ENCODE results near the gene IP6K3. TPM values are rescaled to one million over a fixed set of nuclear protein-coding genes. Genes with fewer than 3 reads are reported as not detected.

The IP6K3 gene
- total and polyA plus RNA-seq, 2 donors (not counting 1 experiment from before 2014, with no cell fraction given), result not detected

DNA sequence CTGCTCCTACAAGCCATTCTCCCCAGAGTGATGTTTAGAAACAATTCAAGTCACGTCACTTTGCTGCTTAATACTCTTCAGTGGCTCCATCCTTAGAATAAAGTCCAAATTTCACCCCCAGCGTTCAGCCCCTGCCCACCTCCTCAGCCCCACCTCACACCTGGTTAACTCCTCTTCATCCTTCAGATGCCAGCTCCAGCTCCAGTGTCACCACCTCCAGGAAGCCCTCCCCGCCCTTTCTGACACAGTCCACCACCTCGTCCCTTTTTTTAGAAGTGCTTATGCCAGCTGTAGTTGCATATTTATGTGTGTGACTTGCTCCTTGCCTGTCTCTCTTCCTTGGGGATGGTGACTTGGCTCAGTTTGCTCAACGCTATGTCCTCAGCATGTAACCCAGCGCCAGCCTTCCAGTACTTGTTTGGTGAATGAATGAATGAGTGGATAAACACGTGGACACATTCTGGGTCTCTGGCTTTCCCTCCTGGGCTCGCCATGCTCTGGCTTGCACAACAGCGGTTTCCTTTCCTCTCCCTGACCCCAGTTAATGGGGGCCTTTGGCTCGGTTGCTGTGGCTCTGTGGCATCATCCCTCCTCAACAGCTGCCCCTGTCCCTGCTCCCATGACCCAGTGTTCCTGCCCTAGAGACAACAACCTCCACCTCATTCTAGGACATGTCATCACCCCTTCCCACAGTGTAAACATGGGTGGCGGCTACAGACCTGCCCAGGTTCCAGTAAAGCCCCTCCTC, 3.7 kb upstream of the IP6K3 start:
- Histone ChIP-seq H3K79me2 (ENCODE audit: control insufficient read depth, insufficient read depth, low read length) (no peaks in the 10 kb centered on the region), H3K4me3 (ENCODE audit: control extremely low read depth in 1 of 5, extremely low read depth in 1 of 5, insufficient read depth in 1 of 5, low read depth in 2 of 5, low read length in 4 of 5) (no peak overlapping the region), H3K4me2 (replicated peaks; ENCODE audit: low read depth, low read length, poor library complexity, severe bottlenecking) (no peak overlapping the region), H3K27ac (ENCODE audit: low read length in 2 of 2) (no peak overlapping the region), H3K4me1 (ENCODE audit: control insufficient read depth in 2 of 2, insufficient read depth in 2 of 2, low read length in 2 of 2) (peaks cover 0 to 3% of the 10 kb centered on the region in 2 donors), H3K36me3 (replicated peaks in 1 of 2; ENCODE audit: control extremely low read depth in 1 of 2, control insufficient read depth in 1 of 2, extremely low read depth in 1 of 2, insufficient read depth in 2 of 2, low read length in 1 of 2) (no peaks in the 10 kb centered on the region), H2AFZ (ENCODE audit: insufficient read depth, low read depth, low read length, poor library complexity, severe bottlenecking) (no peak overlapping the region), H3K9me3 (ENCODE audit: control extremely low read depth in 1 of 3, control insufficient read depth in 2 of 3, insufficient read depth in 1 of 3, low read length in 2 of 3) (no peaks in the 10 kb centered on the region), H3K9ac (ENCODE audit: low read length) (no peak overlapping the region), H4K20me1 (ENCODE audit: control insufficient read depth, insufficient read depth, low read length, poor library complexity, severe bottlenecking) (no peaks in the 10 kb centered on the region), H3K27me3 (replicated peaks in 1 of 4; ENCODE audit: control extremely low read depth in 1 of 4, control insufficient read depth in 3 of 4, insufficient read depth in 4 of 4, low read length in 3 of 4) (peaks cover 0 to 7% (median 3%) of the 10 kb centered on the region in 4 experiments)
- intact Hi-C loops (cut with micrococcal nuclease), result no loop called here
- Mint-ChIP-seq H3K4me3 (no peak overlapping the region), H3K9me3 (ENCODE audit: insufficient read depth) (no peaks in the 10 kb centered on the region), H3K27ac (no peak overlapping the region), H3K27me3 (peaks cover 24% of the 10 kb centered on the region), H3K4me1 (no peaks in the 10 kb centered on the region)
- ChIA-PET POLR2A (no interaction called here), CTCF (interaction anchor here (1.0 to 1.1 kb wide), 3 partner anchors 20 to 50 kb away, joined by 3 to 4 read pairs (median 3); no protein-coding TSS in a partner anchor)
- DNase-seq (no peak), ATAC-seq (ENCODE audit: low read depth) (no peak)
- WGBS (ENCODE audit: insufficient coverage), result 76% methylated on average over 9 of the region's 11 CpGs
- no peak for TF ChIP-seq EZH2 (IDR thresholded peaks at IDR 0.05; ENCODE audit: borderline replicate concordance, insufficient read depth, low read depth, low read length, poor library complexity, severe bottlenecking)
- TF ChIP-seq, protein P1, sequence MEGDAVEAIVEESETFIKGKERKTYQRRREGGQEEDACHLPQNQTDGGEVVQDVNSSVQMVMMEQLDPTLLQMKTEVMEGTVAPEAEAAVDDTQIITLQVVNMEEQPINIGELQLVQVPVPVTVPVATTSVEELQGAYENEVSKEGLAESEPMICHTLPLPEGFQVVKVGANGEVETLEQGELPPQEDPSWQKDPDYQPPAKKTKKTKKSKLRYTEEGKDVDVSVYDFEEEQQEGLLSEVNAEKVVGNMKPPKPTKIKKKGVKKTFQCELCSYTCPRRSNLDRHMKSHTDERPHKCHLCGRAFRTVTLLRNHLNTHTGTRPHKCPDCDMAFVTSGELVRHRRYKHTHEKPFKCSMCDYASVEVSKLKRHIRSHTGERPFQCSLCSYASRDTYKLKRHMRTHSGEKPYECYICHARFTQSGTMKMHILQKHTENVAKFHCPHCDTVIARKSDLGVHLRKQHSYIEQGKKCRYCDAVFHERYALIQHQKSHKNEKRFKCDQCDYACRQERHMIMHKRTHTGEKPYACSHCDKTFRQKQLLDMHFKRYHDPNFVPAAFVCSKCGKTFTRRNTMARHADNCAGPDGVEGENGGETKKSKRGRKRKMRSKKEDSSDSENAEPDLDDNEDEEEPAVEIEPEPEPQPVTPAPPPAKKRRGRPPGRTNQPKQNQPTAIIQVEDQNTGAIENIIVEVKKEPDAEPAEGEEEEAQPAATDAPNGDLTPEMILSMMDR (IDR thresholded peaks at IDR 0.05), result no peak

DNA sequence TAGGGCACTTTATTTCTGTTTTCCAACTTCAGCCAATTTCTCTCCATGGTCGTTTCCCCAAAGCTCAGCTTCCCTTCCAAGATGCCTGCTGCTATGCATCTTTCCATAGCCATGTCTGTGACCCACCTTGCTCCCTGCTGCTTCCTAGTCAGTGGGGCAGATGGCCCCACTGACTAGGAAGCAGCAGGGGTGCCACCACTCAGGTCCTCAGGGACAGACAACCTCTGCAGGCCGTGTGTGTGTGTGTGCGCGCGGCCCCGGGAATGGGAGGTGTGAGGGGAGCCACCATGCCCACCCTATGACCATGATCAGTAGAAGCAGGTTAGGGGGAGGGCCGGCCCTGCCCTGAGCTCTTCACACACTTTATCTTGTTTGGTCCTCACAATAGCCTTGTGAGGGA, 2.7 kb upstream of the IP6K3 start:
- H4K20me1 ChIP-seq (ENCODE audit: control insufficient read depth, insufficient read depth, low read length, poor library complexity, severe bottlenecking), result no peaks in the 10 kb centered on the region
- no peak overlapping the region for H3K9ac ChIP-seq (ENCODE audit: low read length)
- no peaks in the 10 kb centered on the region for H3K9me3 ChIP-seq (ENCODE audit: control extremely low read depth in 1 of 3, control insufficient read depth in 2 of 3, insufficient read depth in 1 of 3, low read length in 2 of 3)
- ChIA-PET POLR2A (no interaction called here), CTCF (interaction anchor here (1.0 kb wide), 1 partner anchor 49 kb away, joined by 3 read pairs; no protein-coding TSS in a partner anchor)
- Mint-ChIP-seq H3K4me3 (no peak overlapping the region), H3K9me3 (ENCODE audit: insufficient read depth) (no peaks in the 10 kb centered on the region), H3K27me3 (peaks cover 22% of the 10 kb centered on the region), H3K4me1 (peaks cover under 1% of the 10 kb centered on the region), H3K27ac (no peak overlapping the region)
- peaks cover 0 to 4% (median under 1%) of the 10 kb centered on the region in 4 experiments for H3K27me3 ChIP-seq (replicated peaks in 1 of 4; ENCODE audit: control extremely low read depth in 1 of 4, control insufficient read depth in 3 of 4, insufficient read depth in 4 of 4, low read length in 3 of 4)
- H3K4me2 ChIP-seq (replicated peaks; ENCODE audit: low read depth, low read length, poor library complexity, severe bottlenecking), result no peak overlapping the region
- TF ChIP-seq, protein P1 (IDR thresholded peaks at IDR 0.05), result no peak
- no peak for TF ChIP-seq EZH2 (IDR thresholded peaks at IDR 0.05; ENCODE audit: borderline replicate concordance, insufficient read depth, low read depth, low read length, poor library complexity, severe bottlenecking)
- no peaks in the 10 kb centered on the region for H3K36me3 ChIP-seq (replicated peaks in 1 of 2; ENCODE audit: control extremely low read depth in 1 of 2, control insufficient read depth in 1 of 2, extremely low read depth in 1 of 2, insufficient read depth in 2 of 2, low read length in 1 of 2)
- no peak overlapping the region for H3K27ac ChIP-seq (ENCODE audit: low read length in 2 of 2)
- H3K4me3 ChIP-seq (ENCODE audit: control extremely low read depth in 1 of 5, extremely low read depth in 1 of 5, insufficient read depth in 1 of 5, low read depth in 2 of 5, low read length in 4 of 5), result no peak overlapping the region
- DNase-seq (no peak), ATAC-seq (ENCODE audit: low read depth) (no peak)
- H3K4me1 ChIP-seq (ENCODE audit: control insufficient read depth in 2 of 2, insufficient read depth in 2 of 2, low read length in 2 of 2), result no peaks in the 10 kb centered on the region
- intact Hi-C loops (cut with micrococcal nuclease), result no loop called here
- H3K79me2 ChIP-seq (ENCODE audit: control insufficient read depth, insufficient read depth, low read length), result no peaks in the 10 kb centered on the region
- 50% methylated on average over 1 of the region's 7 CpGs for WGBS (ENCODE audit: insufficient coverage)
- no peak overlapping the region for H2AFZ ChIP-seq (ENCODE audit: insufficient read depth, low read depth, low read length, poor library complexity, severe bottlenecking)
